Loucy (cell line): Measurements from ENCODE around the gene FGFR2.

Source experiments
- H2AFZ ChIP-seq: fragments of 200-600 bp; sonication (generic); 2 replicates; pipeline ENCODE4 v1.6.0; 2016; ENCODE audit warnings: antibody characterized with exemption, mild to moderate bottlenecking, low read length, moderate library complexity
- H3F3A ChIP-seq: fragments of 200-600 bp; 2 replicates; pipeline ENCODE4 v1.6.0; 2016; ENCODE audit warnings: antibody characterized with exemption, low read depth, mild to moderate bottlenecking
- H3K27me3 ChIP-seq: fragments of 200-600 bp; sonication (generic); 2 replicates; pipeline ENCODE4 v1.6.1; 2014; ENCODE audit warnings: low read length, mild to moderate bottlenecking; ENCODE audit not compliant: insufficient read depth, poor library complexity, severe bottlenecking
- H3K36me3 ChIP-seq: fragments of 200-600 bp; sonication (generic); 2 replicates; pipeline ENCODE4 v1.6.1; 2016; ENCODE audit warnings: low read length; ENCODE audit not compliant: insufficient read depth
- H3K4me1 ChIP-seq: fragments of 200-600 bp; sonication (generic); 2 replicates; pipeline ENCODE4 v1.5.1; 2014; ENCODE audit warnings: low read length, mild to moderate bottlenecking; ENCODE audit not compliant: insufficient read depth, poor library complexity, severe bottlenecking
- H3K4me2 ChIP-seq: fragments of 200-600 bp; sonication (generic); 2 replicates; pipeline ENCODE4 v1.6.0; 2014; ENCODE audit warnings: antibody characterized with exemption, low read length, low read depth, mild to moderate bottlenecking; ENCODE audit not compliant: poor library complexity, severe bottlenecking
- H3K4me3 ChIP-seq: fragments of 200-600 bp; sonication (generic); 2 replicates; pipeline ENCODE4 v1.5.1; 2014; ENCODE audit warnings: low read length, mild to moderate bottlenecking, mixed read lengths; ENCODE audit not compliant: poor library complexity, severe bottlenecking
- H3K79me2 ChIP-seq: fragments of 200-600 bp; sonication (generic); 2 replicates; pipeline ENCODE4 v1.6.1; 2014; ENCODE audit warnings: low read length; ENCODE audit not compliant: insufficient read depth
- H3K9ac ChIP-seq: fragments of 200-600 bp; sonication (generic); 2 replicates; pipeline ENCODE4 v1.6.0; 2014; ENCODE audit warnings: mild to moderate bottlenecking, low read depth, low read length, moderate library complexity; ENCODE audit not compliant: poor library complexity, severe bottlenecking
- H3K9me2 ChIP-seq: fragments of 200-600 bp; sonication (generic); replicated peaks from 2 replicates; pipeline ENCODE4 v1.6.1; 2016; ENCODE audit warnings: low read depth, low read length, mixed read lengths
- H3K9me3 ChIP-seq: fragments of 200-600 bp; sonication (generic); 2 replicates; pipeline ENCODE4 v1.6.1; 2014; ENCODE audit warnings: mild to moderate bottlenecking, antibody characterized with exemption, low read length, low read depth; ENCODE audit not compliant: insufficient read depth
- H4K20me1 ChIP-seq: fragments of 200-600 bp; sonication (generic); 2 replicates; pipeline ENCODE4 v1.6.0; 2014; ENCODE audit warnings: antibody characterized with exemption, low read length, mild to moderate bottlenecking; ENCODE audit not compliant: insufficient read depth, poor library complexity, severe bottlenecking
- CTCF ChIP-seq: fragments of 200-600 bp; sonication (generic); conservative IDR thresholded peaks from 2 replicates; pipeline ENCODE4 v1.5.1; 2014; ENCODE audit warnings: mild to moderate bottlenecking, antibody characterized with exemption, low read length
- EZH2phosphoT487 ChIP-seq: fragments of 200-600 bp; IDR thresholded peaks from 2 replicates; pipeline ENCODE4 v1.6.1; 2018; ENCODE audit warnings: antibody characterized with exemption, mild to moderate bottlenecking, moderate library complexity, borderline replicate concordance

FGFR2 gene

GRCh38 chr10:121583258-121583657 lies 15.0 kb downstream of the FGFR2 start:
- H3K9ac ChIP-seq = no peak overlapping the region
- no peak overlapping the region for H2AFZ ChIP-seq
- TF ChIP-seq CTCF = no peak
- no peaks in the 10 kb centered on the region for H4K20me1 ChIP-seq
- no peaks in the 10 kb centered on the region for H3F3A ChIP-seq
- H3K9me3 ChIP-seq = peaks cover 4% of the 10 kb centered on the region; the same call in 1 of the 2 replicates
- no peaks in the 10 kb centered on the region for H3K27me3 ChIP-seq
- no peaks in the 10 kb centered on the region for H3K9me2 ChIP-seq
- no peaks in the 10 kb centered on the region for H3K79me2 ChIP-seq
- no peaks in the 10 kb centered on the region for H3K4me1 ChIP-seq
- H3K36me3 ChIP-seq = no peaks in the 10 kb centered on the region
- no peak overlapping the region for H3K4me2 ChIP-seq
- no peak overlapping the region for H3K4me3 ChIP-seq

- Histone ChIP-seq H3K4me2 (no peak overlapping the region), H3K79me2 (no peaks in the 10 kb centered on the region), H2AFZ (no peak overlapping the region), H4K20me1 (no peaks in the 10 kb centered on the region), H3K9me3 (peaks cover 4% of the 10 kb centered on the region; the same call in 1 of the 2 replicates), H3K4me3 (no peak overlapping the region), H3K27me3 (no peaks in the 10 kb centered on the region), H3K4me1 (no peaks in the 10 kb centered on the region), H3K9me2 (no peaks in the 10 kb centered on the region), H3K36me3 (no peaks in the 10 kb centered on the region), H3K9ac (no peak overlapping the region), H3F3A (no peaks in the 10 kb centered on the region)
- no peak for TF ChIP-seq EZH2phosphoT487
- no peak for TF ChIP-seq CTCF
Measured at GRCh38 chr10:121580276-121581116, 17.7 kb downstream of the FGFR2 start.

GRCh38 chr10:121579656-121580055 lies 18.6 kb downstream of the FGFR2 start:
- no peak overlapping the region for H2AFZ ChIP-seq
- no peak overlapping the region for H3K9ac ChIP-seq
- H3K4me2 ChIP-seq = no peak overlapping the region
- no peak for TF ChIP-seq CTCF
- no peak for TF ChIP-seq EZH2phosphoT487
- H3K4me3 ChIP-seq = no peak overlapping the region
- H3K36me3 ChIP-seq = no peaks in the 10 kb centered on the region
- no peaks in the 10 kb centered on the region for H3K79me2 ChIP-seq
- H3F3A ChIP-seq = no peaks in the 10 kb centered on the region
- no peaks in the 10 kb centered on the region for H4K20me1 ChIP-seq
- H3K4me1 ChIP-seq = no peaks in the 10 kb centered on the region
- no peaks in the 10 kb centered on the region for H3K9me2 ChIP-seq
- H3K27me3 ChIP-seq = no peaks in the 10 kb centered on the region
- peaks cover 4% of the 10 kb centered on the region; the same call in 1 of the 2 replicates for H3K9me3 ChIP-seq
